ENCODE measurements around the gene DPH2. TPM values are rescaled to one million over a fixed set of nuclear protein-coding genes. Genes with fewer than 3 reads are reported as not detected.

DPH2 gene
- total RNA-seq, 1 experiment from 2014 or later, result 41.2 TPM

DNA sequence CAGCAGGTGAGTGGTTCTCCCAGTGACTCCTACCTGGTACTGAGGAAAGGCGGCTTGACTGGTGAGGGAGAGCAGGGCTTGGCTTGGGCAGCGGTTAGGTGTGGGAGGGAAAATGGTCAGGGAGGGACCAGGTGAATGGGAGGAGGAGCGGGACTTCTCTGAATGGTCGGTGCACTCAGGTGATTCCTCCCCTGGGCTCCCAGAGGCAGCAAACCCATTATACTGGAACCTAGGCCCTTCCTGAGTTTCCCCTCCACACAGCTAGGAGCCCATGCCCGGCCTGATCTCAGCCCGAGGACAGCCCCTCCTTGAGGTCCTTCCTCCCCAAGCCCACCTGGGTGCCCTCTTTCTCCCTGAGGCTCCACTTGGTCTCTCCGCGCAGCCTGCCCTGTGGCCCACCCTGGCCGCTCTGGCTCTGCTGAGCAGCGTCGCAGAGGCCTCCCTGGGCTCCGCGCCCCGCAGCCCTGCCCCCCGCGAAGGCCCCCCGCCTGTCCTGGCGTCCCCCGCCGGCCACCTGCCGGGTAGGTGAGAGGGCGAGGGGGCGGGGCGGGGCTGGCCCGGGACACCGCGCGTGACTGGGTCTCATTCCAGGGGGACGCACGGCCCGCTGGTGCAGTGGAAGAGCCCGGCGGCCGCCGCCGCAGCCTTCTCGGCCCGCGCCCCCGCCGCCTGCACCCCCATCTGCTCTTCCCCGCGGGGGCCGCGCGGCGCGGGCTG, 33.9 kb upstream of the DPH2 start:
- Mint-ChIP-seq H3K36me3 (ENCODE audit: insufficient read depth, unreplicated experiment) (peaks cover 24% of the 10 kb centered on the region), H3K4me3 (ENCODE audit: low read depth, unreplicated experiment) (peak overlapping the region; percentile 82), H3K9me3 (ENCODE audit: low read depth, unreplicated experiment) (no peaks in the 10 kb centered on the region), H3K4me1 (ENCODE audit: low read depth, unreplicated experiment) (peaks cover 6% of the 10 kb centered on the region), H3K27me3 (ENCODE audit: unreplicated experiment) (peaks cover 13% of the 10 kb centered on the region), H3K27ac (ENCODE audit: unreplicated experiment) (no peak overlapping the region)
- CTCF ChIA-PET, result interaction anchor here (0.7 to 5.0 kb wide), 10 partner anchors 10 to 179 kb away, joined by 3 to 193 read pairs (median 4); partner anchors contain the start of gene IPO13
- no peak for DNase-seq
- intact Hi-C loops (cut with micrococcal nuclease; ENCODE audit: unreplicated experiment), result no loop called here
- TF ChIP-seq, protein P1, sequence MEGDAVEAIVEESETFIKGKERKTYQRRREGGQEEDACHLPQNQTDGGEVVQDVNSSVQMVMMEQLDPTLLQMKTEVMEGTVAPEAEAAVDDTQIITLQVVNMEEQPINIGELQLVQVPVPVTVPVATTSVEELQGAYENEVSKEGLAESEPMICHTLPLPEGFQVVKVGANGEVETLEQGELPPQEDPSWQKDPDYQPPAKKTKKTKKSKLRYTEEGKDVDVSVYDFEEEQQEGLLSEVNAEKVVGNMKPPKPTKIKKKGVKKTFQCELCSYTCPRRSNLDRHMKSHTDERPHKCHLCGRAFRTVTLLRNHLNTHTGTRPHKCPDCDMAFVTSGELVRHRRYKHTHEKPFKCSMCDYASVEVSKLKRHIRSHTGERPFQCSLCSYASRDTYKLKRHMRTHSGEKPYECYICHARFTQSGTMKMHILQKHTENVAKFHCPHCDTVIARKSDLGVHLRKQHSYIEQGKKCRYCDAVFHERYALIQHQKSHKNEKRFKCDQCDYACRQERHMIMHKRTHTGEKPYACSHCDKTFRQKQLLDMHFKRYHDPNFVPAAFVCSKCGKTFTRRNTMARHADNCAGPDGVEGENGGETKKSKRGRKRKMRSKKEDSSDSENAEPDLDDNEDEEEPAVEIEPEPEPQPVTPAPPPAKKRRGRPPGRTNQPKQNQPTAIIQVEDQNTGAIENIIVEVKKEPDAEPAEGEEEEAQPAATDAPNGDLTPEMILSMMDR (IDR thresholded peaks at IDR 0.05; ENCODE audit: unreplicated experiment), result no peak
- no TSS peak for BruUV-seq (replicated peaks)

DNA sequence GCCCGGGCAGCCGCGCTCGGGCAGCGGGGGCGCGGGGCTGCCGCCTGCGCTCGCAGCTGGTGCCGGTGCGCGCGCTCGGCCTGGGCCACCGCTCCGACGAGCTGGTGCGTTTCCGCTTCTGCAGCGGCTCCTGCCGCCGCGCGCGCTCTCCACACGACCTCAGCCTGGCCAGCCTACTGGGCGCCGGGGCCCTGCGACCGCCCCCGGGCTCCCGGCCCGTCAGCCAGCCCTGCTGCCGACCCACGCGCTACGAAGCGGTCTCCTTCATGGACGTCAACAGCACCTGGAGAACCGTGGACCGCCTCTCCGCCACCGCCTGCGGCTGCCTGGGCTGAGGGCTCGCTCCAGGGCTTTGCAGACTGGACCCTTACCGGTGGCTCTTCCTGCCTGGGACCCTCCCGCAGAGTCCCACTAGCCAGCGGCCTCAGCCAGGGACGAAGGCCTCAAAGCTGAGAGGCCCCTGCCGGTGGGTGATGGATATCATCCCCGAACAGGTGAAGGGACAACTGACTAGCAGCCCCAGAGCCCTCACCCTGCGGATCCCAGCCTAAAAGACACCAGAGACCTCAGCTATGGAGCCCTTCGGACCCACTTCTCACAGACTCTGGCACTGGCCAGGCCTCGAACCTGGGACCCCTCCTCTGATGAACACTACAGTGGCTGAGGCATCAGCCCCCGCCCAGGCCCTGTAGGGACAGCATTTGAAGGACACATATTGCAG, 33.2 kb upstream of the DPH2 start:
- intact Hi-C loops (cut with micrococcal nuclease; ENCODE audit: unreplicated experiment), result no loop called here
- Mint-ChIP-seq H3K36me3 (ENCODE audit: insufficient read depth, unreplicated experiment) (peaks cover 22% of the 10 kb centered on the region), H3K27ac (ENCODE audit: unreplicated experiment) (peak overlapping the region; percentile 48)

DNA sequence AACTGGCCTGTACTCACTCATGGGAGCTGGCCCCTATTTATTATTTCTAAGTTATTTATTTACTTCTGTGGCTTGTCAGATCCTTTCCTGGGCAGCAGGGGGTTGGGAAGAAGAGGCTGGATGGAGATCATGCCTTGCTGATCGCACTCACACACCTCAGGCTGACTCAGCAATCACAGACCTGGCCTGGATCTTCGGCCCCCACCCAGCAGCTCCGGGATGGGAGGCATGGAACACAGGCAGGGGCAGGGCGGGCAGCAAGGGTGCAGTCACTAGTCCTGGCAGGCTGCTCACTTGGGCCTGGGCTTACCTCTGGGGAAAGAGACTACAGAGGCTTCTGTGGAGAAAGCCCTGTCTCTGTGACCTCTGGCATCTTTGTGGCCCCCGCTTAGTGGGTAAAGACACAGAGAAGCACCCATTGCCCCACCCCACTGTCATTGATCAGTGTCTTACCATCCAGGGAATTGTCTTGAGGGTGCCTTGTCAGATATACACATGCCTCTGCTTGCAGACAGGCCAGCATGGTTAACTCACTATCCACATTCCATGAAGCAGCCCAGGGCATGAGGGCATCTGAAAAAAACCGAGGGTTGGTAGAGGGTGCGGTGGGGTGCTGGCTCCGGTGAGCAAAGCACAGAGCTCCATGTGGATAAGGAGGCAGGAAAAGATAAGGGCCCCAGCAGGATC, 32.5 kb upstream of the DPH2 start:
- CTCF ChIA-PET, result interaction anchor here (0.6 to 0.9 kb wide), 2 partner anchors 111 to 174 kb away, joined by 4 to 5 read pairs; no protein-coding TSS in a partner anchor
- peaks cover 6% of the 10 kb centered on the region for H3K4me1 Mint-ChIP-seq (ENCODE audit: low read depth, unreplicated experiment)
- DNase-seq, result no peak
- H3K27ac Mint-ChIP-seq (ENCODE audit: unreplicated experiment), result no peak overlapping the region
- H3K36me3 Mint-ChIP-seq (ENCODE audit: insufficient read depth, unreplicated experiment), result peaks cover 19% of the 10 kb centered on the region
- intact Hi-C loops (cut with micrococcal nuclease; ENCODE audit: unreplicated experiment), result no loop called here
- peak overlapping the region; percentile 82 for H3K4me3 Mint-ChIP-seq (ENCODE audit: low read depth, unreplicated experiment)
- H3K27me3 Mint-ChIP-seq (ENCODE audit: unreplicated experiment), result peaks cover 13% of the 10 kb centered on the region
- TF ChIP-seq, protein P1 (IDR thresholded peaks at IDR 0.05; ENCODE audit: unreplicated experiment), result no peak
- no TSS peak for BruUV-seq (replicated peaks)
- H3K9me3 Mint-ChIP-seq (ENCODE audit: low read depth, unreplicated experiment), result no peaks in the 10 kb centered on the region

More for the DNA sequence above, 33.2 kb upstream of the DPH2 start:
- Mint-ChIP-seq H3K27me3 (ENCODE audit: unreplicated experiment) (peaks cover 13% of the 10 kb centered on the region), H3K4me3 (ENCODE audit: low read depth, unreplicated experiment) (peak overlapping the region; percentile 82), H3K9me3 (ENCODE audit: low read depth, unreplicated experiment) (no peaks in the 10 kb centered on the region), H3K4me1 (ENCODE audit: low read depth, unreplicated experiment) (peaks cover 6% of the 10 kb centered on the region)
- peak; percentile 59 for DNase-seq
- BruUV-seq (replicated peaks), result no TSS peak
- TF ChIP-seq, protein P1 (IDR thresholded peaks at IDR 0.05; ENCODE audit: unreplicated experiment), result peak; percentile 52
- CTCF ChIA-PET, result interaction anchor here (0.6 to 5.0 kb wide), 5 partner anchors 10 to 173 kb away, joined by 3 to 193 read pairs (median 4); no protein-coding TSS in a partner anchor

DNA sequence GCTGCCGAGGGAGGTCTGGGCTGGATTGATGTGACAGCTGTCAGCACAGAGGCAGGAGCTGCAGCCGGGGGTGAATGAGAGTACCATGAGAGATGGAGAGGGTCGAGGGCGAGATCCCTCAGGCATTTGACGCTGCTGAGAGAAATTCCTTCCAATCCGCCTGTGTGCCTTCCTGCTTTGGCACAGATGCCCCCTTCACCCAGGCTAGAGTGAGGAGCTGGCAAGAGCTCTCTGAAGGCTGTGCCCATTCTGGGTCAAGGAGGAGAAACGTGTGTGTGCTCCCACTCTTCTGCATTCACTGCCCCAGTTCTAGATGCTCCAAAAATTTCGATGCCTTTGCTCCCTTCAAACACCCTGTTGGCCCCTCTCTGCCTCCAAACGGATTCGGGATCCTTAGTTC, 31.4 kb upstream of the DPH2 start:
- Mint-ChIP-seq H3K36me3 (ENCODE audit: insufficient read depth, unreplicated experiment) (peaks cover 19% of the 10 kb centered on the region), H3K27ac (ENCODE audit: unreplicated experiment) (no peak overlapping the region), H3K4me3 (ENCODE audit: low read depth, unreplicated experiment) (no peak overlapping the region), H3K9me3 (ENCODE audit: low read depth, unreplicated experiment) (no peaks in the 10 kb centered on the region), H3K4me1 (ENCODE audit: low read depth, unreplicated experiment) (no peaks in the 10 kb centered on the region), H3K27me3 (ENCODE audit: unreplicated experiment) (peaks cover 13% of the 10 kb centered on the region)
- no TSS peak for BruUV-seq (replicated peaks)
- intact Hi-C loops (cut with micrococcal nuclease; ENCODE audit: unreplicated experiment), result no loop called here
- TF ChIP-seq, protein P1 (IDR thresholded peaks at IDR 0.05; ENCODE audit: unreplicated experiment), result no peak
- CTCF ChIA-PET, result no interaction called here
- DNase-seq, result no peak
